Lung (tissue), 12 donors: ENCODE measurements around the gene LOXL1. TPM values are rescaled to one million over a fixed set of nuclear protein-coding genes. Genes with fewer than 3 reads are reported as not detected.

Experiments
- ATAC-seq: fragments of 200-7000 bp; cut with Tn5 transposase; one replicate; pipeline ENCODE4 v1.9.1; 2020; ENCODE audit warnings: moderate number of reproducible peaks; ENCODE audit not compliant: insufficient read depth, low FRiP score
- DNase-seq, 3 donors: peaks; one replicate each; pipeline ENCODE4 v3.0.0-alpha.2; 2013 to 2017
- H3K27ac ChIP-seq, 2 donors: one replicate each; pipeline ENCODE4 v1.5.1; 2013; ENCODE audit warnings: mild to moderate bottlenecking in 2 of 2, moderate library complexity in 2 of 2, control low read depth in 1 of 2, inconsistent platforms in 1 of 2, low read depth in 1 of 2, low read length in 1 of 2
- H3K27me3 ChIP-seq, 3 donors: one replicate each; pipeline ENCODE4 v1.5.1; 2013; ENCODE audit warnings: low read length in 2 of 3; ENCODE audit not compliant: control insufficient read depth in 3 of 3, insufficient read depth in 3 of 3
- H3K36me3 ChIP-seq, 4 donors: one replicate each; pipeline ENCODE4 v1.5.1; 2013; ENCODE audit warnings: low read length in 4 of 4, mild to moderate bottlenecking in 1 of 4, moderate library complexity in 1 of 4; ENCODE audit not compliant: control insufficient read depth in 4 of 4, insufficient read depth in 4 of 4
- H3K4me1 ChIP-seq, 5 donors: one replicate each; pipeline ENCODE4 v1.5.1; 2013; ENCODE audit warnings: low read length in 5 of 5, mild to moderate bottlenecking in 2 of 5, moderate library complexity in 1 of 5; ENCODE audit not compliant: control insufficient read depth in 5 of 5, insufficient read depth in 5 of 5
- H3K4me3 ChIP-seq: one replicate; pipeline ENCODE4 v1.5.1; 2013; ENCODE audit warnings: mild to moderate bottlenecking, control low read depth, moderate library complexity
- H3K9ac ChIP-seq, 2 donors: one replicate each; pipeline ENCODE4 v1.5.1; 2013; ENCODE audit warnings: low read length in 2 of 2, control low read depth in 1 of 2; ENCODE audit not compliant: insufficient read depth in 1 of 2
- H3K9me3 ChIP-seq, 4 donors: one replicate each; pipeline ENCODE4 v1.5.1; 2013; ENCODE audit warnings: low read length in 3 of 4, mild to moderate bottlenecking in 1 of 4, moderate library complexity in 1 of 4; ENCODE audit not compliant: control insufficient read depth in 4 of 4, insufficient read depth in 3 of 4
- WGBS, 2 donors: extraction: QIAGEN DNeasy Blood & Tissue Kit; methylation state at CpG; one replicate each; pipeline ENCODE4 v1.1.7; 2013; 5-methylcytosine and 5-hydroxymethylcytosine counted together
- polyA plus RNA-seq, 2 donors: library from polyadenylated mRNA; stranded (reverse); fragments of 200-250 nt; gene quantifications; one replicate each; pipeline ENCODE4 v1.2.1, GENCODE V29; 2013
- total RNA-seq, 2 donors: library from RNA; depleted of rRNA in 1 of 2; stranded (reverse); fragments of >200 nt in 1 of 2; gene quantifications; one replicate each; pipeline ENCODE4 v1.2.1, GENCODE V29; 2014 to 2021
- TF ChIP-seq, protein P1 (sequence below): IDR thresholded peaks from 2 replicates; pipeline ENCODE4 v1.5.1; 2012; ENCODE audit warnings: mild to moderate bottlenecking; ENCODE audit errors: control extremely low read depth, extremely low read depth
- donor health status: control.
- donor health status: control.
- donor health status: Bipolar disorder and iron deficiency.
- donor health status: healthy.
- donor health status: DM: yes; HTN: yes; CAD: no.

Gene LOXL1
- total and polyA plus RNA-seq, 4 donors = 9.4 to 25.3 (median 14.3) TPM

DNA sequence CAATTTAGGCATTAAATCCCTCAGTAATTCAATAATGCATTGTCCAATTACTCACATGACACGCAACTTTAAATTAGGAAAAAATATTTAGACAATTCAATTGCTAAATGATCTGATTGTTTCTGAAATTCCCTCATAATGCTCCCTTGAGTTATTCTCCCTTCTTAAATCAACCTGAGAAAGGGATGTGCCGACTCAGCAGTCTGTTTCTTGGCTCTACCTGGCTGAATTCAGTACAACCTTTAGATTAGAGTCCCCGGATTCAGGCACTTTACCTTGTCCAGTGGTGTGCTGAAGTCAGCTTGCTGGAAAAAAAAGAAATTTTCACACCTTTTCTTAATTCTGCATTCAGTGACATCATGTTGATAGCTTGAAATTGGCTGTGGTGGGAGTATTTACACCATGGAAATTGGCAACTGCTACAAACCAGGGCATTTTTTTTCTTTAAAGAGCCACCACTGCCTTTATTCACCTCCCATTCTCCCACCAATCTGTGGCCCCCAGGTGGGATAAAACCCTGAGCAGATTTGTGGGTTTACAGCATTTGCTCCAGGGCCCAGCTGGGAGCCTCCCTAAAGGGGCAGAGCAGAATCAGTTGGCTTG is 20.9 kb upstream of the LOXL1 start:
- peaks cover 0 to 2% (median 0%) of the 10 kb centered on the region in 5 donors for H3K4me1 ChIP-seq
- no peak overlapping the region for H3K27ac ChIP-seq
- no peaks in the 10 kb centered on the region for H3K36me3 ChIP-seq
- H3K9ac ChIP-seq = no peak overlapping the region
- TF ChIP-seq, protein P1, sequence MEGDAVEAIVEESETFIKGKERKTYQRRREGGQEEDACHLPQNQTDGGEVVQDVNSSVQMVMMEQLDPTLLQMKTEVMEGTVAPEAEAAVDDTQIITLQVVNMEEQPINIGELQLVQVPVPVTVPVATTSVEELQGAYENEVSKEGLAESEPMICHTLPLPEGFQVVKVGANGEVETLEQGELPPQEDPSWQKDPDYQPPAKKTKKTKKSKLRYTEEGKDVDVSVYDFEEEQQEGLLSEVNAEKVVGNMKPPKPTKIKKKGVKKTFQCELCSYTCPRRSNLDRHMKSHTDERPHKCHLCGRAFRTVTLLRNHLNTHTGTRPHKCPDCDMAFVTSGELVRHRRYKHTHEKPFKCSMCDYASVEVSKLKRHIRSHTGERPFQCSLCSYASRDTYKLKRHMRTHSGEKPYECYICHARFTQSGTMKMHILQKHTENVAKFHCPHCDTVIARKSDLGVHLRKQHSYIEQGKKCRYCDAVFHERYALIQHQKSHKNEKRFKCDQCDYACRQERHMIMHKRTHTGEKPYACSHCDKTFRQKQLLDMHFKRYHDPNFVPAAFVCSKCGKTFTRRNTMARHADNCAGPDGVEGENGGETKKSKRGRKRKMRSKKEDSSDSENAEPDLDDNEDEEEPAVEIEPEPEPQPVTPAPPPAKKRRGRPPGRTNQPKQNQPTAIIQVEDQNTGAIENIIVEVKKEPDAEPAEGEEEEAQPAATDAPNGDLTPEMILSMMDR = no peak
- WGBS, 2 donors = 90 to 98% methylated on average over 3 of the region's 3 CpGs
- ATAC-seq = no peak
- no peaks in the 10 kb centered on the region for H3K27me3 ChIP-seq
- no peaks in the 10 kb centered on the region for H3K9me3 ChIP-seq
- H3K4me3 ChIP-seq = no peak overlapping the region
- no peak for DNase-seq

DNA sequence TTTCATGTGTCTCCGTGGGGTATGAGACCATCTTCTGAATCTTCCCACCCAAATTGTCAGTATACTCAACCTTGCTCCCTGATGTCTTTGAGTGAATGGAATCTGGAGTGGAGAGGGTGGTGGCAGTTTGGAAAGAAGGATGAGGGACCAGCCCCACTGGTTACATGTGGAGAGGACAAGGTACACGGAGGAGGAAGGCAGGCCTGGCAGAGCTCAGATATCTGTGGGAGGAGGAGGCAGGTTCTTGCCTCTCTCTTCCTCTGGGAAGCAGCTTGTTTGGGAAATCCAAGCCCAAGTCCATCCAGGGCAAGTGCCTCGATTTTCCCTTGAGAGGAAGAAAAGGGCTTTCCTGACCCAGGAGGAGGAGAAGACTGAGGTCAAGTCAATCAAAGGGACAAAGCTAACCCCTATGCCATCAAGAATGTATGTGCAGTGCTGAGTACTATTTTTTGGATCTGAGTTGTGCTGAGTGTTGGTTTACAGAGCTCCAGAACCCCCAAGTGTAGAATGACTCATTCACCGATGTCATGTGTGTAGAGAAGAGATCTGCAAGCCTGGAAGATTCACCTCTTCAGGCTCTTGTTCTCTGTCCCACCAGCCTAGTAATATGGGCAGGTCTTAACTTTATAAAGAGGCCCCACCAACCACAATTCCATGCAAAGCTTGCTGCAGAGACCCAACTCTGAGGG is 19.8 kb upstream of the LOXL1 start:
- Histone ChIP-seq H3K36me3 (no peaks in the 10 kb centered on the region), H3K27me3 (no peaks in the 10 kb centered on the region), H3K9me3 (no peaks in the 10 kb centered on the region), H3K27ac (no peak overlapping the region), H3K4me3 (no peak overlapping the region), H3K9ac (no peak overlapping the region), H3K4me1 (peaks cover 0 to 2% (median 0%) of the 10 kb centered on the region in 5 donors)
- ATAC-seq (no peak), DNase-seq (no peak)
- WGBS, 2 donors = 74 to 86% methylated on average over 4 of the region's 4 CpGs
- TF ChIP-seq, protein P1 = no peak

DNA sequence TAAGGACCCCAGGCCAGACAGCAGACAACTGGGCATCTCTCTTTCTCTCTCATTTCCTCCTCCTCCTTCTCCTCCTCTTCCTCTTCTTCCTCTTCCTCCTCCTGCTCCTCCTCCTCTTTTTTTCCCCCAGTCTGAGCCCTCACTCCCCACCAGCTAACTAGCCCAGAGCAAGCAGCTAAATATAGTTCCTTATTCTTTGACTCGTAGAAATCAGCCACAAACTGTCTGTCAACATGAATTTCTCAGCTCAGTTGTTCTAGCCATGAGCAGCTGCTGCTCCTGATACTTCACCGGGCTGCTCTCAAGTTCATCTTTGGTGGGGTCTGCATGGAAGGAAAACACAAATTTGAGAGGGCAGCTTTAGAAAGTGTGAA is 19.2 kb upstream of the LOXL1 start:
- WGBS, 2 donors = 20 to 56% methylated on average over 2 of the region's 2 CpGs
- ATAC-seq = no peak
- Histone ChIP-seq H3K9ac (no peak overlapping the region), H3K9me3 (no peaks in the 10 kb centered on the region), H3K4me1 (peaks cover 0 to 2% (median 0%) of the 10 kb centered on the region in 5 donors), H3K27ac (no peak overlapping the region), H3K27me3 (no peaks in the 10 kb centered on the region), H3K36me3 (no peaks in the 10 kb centered on the region), H3K4me3 (no peak overlapping the region)
- DNase-seq = no peak
- TF ChIP-seq, protein P1 = no peak
